ENCODE data around the gene FAM229A. TPM values are rescaled to one million over a fixed set of nuclear protein-coding genes. Genes with fewer than 3 reads are reported as not detected.

Gene FAM229A
- total RNA-seq, 4 donors from 2014 or later: 2.5 to 13.4 (median 5.4) TPM

GRCh38 chr1:32392325-32392724 lies 30.0 kb upstream of the FAM229A start:
- ATAC-seq (ENCODE audit: low FRiP score) (no peak), DNase-seq (ENCODE audit: low spot score) (no peak)
- no peak for TF ChIP-seq CTCF (IDR thresholded peaks at IDR 0.05)

DNA sequence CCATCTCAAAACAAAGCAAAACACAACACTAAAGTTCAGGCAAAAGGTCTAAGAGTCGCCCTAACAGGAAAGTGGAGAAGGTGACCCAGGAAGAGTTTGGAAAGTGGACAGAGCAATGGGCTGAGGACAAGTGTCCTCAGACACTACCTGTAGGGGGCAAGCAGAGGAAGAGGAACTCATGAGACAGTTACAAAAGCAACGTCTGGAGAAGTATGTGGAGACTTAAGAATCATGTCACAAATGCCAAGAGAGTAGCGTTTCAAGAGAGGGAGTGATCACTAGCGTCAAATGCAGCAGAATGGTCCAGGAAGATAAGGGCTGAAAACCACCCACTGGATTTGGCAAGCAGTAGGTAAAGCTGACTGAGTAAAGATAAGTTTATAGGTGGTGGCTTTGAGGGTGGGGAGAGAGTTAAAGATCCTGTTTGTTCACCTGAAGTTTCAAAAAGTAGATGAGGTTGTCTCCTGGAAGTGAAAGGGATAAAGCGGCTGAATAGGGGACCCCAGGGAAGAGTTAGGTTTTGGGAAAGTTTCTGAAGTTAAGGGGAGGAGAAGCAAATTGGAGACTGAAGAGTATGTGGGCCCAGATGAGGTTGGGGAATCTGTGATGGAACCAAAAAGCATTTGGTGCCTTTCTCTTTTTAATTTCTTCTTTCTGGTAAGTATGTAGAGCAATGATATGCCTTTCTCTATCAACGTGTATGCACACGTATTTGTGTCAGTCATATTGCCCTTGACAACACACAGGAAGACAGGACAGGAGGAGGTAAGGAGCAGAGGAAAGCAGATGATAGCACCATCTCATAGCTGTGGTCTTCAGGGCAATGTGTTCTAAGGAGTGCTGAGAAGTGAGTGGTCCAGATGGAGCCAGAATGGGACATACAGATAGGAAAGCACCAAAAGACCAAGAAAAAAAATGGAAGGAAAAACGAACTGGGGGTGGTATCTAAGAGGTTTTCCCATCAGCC lies 28.9 kb upstream of the FAM229A start:
- TF ChIP-seq CTCF (IDR thresholded peaks at IDR 0.05): no peak
- ATAC-seq (ENCODE audit: low FRiP score) (no peak), DNase-seq (ENCODE audit: low spot score) (no peak)

DNA sequence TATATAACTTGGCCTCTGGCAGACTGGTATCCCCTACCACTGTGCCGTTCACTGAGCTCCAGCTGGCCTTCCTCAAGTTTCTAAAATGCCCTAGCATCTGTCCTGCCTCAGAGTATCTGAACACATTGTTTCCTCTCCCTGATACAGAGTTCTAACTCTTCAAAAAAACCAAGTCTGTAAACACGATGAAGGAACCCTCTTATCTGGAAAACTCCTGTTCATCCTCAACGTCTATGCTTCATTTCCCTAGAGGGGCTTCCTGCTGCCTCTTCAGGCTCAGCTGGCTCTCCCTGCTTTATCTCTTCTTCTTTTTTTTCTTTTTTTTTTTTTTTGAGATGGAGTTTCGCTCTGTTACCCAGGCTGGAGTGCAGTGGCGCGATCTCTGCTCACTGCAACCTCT lies 26.4 kb upstream of the FAM229A start:
- DNase-seq (ENCODE audit: low spot score): no peak
- no peak for ATAC-seq (ENCODE audit: low FRiP score)
- no peak for TF ChIP-seq CTCF (IDR thresholded peaks at IDR 0.05)

DNA sequence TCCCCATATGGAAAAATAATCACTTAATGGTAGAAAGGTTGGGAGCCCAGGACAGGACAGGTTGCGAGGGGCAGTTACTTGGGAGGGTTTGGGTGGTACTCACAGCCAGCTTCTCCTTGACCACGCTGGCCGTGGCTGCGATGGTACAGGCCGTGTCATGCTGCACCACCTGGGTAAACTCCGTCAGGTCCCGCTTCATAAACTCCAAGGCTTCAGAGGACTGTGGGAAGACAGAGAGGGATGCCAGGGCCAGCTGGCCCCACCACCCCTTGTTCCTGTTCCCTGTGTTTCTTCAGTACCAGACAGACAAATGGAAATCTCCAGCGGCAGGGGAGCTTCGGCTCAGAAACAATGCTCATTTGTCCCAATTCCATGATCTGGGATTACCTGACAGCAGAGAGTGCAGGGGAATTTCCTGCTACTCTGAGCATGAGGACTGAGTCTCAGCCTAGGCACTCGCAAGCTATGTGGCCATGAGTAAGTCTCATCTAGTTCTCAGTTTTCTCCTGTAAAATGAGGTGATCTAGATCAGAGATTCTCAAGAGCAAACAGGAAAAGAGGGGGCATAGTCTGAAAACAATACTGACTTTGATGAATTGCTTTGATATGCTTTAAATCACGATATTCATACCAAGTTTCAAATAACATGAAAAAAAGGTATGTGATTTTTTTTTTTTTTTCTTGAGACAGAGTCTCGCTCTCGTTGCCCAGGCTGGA lies 24.5 kb upstream of the FAM229A start:
- DNase-seq (ENCODE audit: low spot score) (no peak), ATAC-seq (ENCODE audit: low FRiP score) (no peak)
- TF ChIP-seq CTCF (IDR thresholded peaks at IDR 0.05): no peak

GRCh38 chr1:32380057-32380456 lies 17.8 kb upstream of the FAM229A start:
- ATAC-seq (ENCODE audit: low FRiP score) (no peak), DNase-seq (ENCODE audit: low spot score) (no peak)
- no peak for TF ChIP-seq CTCF (IDR thresholded peaks at IDR 0.05)

DNA sequence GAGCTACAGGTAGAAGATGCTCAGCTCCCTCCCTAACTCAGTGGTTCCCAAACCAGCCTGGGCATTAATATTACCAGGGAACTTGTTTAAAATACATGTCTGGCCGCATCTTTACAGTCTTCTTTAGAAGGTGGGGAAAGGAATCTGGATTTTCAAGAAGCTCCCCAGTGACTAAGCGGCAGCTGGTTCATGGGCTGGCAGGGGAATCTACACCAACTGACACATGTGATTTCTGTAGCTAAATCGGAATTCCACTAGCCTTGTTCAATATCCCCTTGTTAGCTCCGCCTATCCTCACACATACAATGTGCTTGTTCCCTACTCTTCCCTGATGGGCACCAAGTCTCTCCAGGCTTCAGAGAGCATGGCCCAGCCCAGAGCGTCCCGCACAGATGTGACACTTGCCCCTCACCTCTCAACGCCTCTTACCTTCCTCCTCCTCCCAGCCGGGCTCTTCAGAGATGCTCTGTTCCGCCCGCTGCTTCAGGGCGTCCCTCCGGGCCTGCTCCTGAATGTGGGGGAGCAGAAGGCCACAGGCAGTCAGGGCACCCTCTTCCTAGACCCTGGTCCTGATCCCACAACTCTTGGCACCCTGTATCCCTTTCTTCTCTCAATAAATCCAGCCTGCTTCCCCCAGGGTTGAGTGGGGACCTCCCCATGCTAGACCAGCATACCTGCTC lies 15.4 kb upstream of the FAM229A start:
- DNase-seq (ENCODE audit: low spot score) (no peak), ATAC-seq (ENCODE audit: low FRiP score) (no peak)
- no peak for TF ChIP-seq CTCF (IDR thresholded peaks at IDR 0.05)

Measured in omental fat pad (tissue), 4 donors.